Cerebellar nuclear complex (tissue), 1 donor: ENCODE results near the gene PSMA6.
"Not testable (repeated sequence)": the region's sequence is repeated elsewhere in the genome, so short reads cannot be mapped to it uniquely, and the experiment has no call there.

ENCODE experiments used
- DNase-seq, 2 experiments: peaks; one replicate each; lab custom pipeline; 2025; lab: John Stamatoyannopoulos, UW

Gene PSMA6

GRCh38 chr14:35292051-35292769 lies at the start of gene PSMA6:
Gene PSMA6 (plus strand): TSS chr14:35292382. CDS start chr14:35292477, 95 bp downstream.
- peak; percentile 96 to 99 for DNase-seq

GRCh38 chr14:35242599-35243311 lies 49.4 kb upstream of the PSMA6 start:
- no peak for DNase-seq

- DNase-seq = no peak
These were observed 48.2 kb upstream of the PSMA6 start for GRCh38 chr14:35243956-35244355.

DNA sequence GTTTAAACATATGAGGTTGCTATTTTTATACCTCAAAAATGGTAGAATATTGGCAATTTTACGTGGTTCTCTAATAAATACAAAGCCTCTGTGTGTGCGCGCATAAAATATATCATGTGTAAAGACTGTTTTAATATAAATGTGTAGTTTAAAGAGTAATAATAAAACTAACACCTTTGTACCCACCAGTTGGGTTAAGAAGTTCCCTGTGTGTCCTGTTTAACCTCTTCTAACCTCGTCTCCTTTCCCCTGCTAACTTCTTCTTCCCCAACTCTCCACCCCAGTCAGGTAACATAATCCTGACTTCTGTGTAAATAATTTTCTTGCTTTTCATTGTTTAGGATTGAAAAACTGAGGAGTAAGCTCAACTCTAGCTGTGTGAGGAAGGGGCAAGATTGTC lies 47.6 kb upstream of the PSMA6 start:
- DNase-seq = no peak

DNA sequence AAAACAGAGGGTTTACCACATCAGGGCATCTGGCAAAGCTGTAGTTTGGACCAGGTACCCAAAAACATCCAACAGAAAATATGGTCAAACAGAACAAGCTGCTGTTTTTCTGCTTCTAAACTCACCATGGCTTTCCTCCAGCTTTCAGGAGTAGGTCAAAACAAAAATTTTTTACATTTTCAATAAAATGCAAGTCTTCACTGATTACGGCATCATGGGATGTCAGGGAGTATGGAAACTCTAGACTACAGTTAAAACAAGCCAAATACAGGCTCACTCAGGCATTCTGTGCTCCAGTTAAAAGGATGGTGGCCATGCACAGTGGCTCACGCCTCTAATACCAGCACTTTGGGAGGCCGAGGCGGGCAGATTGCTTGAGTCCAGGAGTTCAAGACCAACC lies 47.1 kb upstream of the PSMA6 start:
- DNase-seq = no peak

GRCh38 chr14:35247777-35248475 lies 44.3 kb upstream of the PSMA6 start:
- DNase-seq = no peak

DNA sequence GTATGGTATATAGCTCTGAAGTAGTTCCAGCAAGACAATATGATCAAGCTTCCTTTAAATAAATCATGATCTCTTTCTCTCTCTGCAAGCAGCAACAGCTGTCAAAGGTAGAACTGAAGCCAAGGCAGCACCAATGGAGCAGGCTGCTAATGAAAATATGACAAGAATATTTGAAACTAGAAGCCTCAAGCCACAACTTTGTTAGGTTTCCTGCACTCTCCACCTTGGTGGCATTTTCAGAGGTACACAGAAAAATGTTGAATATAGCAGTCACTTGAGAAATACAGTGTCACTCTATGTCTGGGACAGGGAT lies 43.8 kb upstream of the PSMA6 start:
- no peak for DNase-seq

DNA sequence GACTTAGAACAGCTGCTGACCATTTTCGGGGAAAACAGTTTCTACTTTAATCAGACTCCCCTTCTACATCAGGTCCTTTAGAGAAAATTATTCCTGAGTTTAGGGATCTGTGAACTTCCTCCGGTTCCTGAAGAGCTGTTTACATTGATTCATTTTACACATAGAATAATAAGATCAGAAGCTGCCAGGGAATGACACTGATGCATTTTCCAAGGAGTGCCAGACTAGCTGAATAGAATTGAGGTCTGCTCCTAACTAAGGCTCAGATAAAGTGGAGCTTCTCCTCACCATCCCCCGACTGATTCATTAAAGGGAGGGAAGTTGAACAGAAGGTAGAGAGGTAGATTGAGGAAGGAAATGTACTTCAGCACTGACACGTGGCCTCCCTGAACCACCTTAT lies 41.9 kb upstream of the PSMA6 start:
- no peak for DNase-seq

DNA sequence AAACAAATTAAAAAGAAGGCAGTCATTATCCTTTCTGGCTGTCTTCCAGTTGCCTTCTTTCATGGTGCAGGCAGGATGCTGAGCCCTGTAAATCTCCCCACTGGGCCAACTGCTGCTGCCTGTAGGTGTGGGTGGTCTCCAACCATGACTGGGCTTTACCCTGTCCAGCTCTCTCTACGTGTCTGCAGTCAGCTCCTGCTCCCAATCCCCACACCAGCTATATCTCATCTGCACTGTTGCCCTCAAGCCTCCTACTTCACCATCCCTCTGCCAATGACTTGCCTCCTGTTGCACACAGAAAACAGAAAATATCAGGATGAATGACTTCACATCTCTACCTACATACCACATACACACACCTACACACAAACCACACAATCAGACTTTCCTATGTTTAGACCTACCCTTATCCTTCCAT lies 39.7 kb upstream of the PSMA6 start:
- DNase-seq = no peak

GRCh38 chr14:35253056-35253455 lies 39.1 kb upstream of the PSMA6 start:
- not testable (repeated sequence) for DNase-seq

DNA sequence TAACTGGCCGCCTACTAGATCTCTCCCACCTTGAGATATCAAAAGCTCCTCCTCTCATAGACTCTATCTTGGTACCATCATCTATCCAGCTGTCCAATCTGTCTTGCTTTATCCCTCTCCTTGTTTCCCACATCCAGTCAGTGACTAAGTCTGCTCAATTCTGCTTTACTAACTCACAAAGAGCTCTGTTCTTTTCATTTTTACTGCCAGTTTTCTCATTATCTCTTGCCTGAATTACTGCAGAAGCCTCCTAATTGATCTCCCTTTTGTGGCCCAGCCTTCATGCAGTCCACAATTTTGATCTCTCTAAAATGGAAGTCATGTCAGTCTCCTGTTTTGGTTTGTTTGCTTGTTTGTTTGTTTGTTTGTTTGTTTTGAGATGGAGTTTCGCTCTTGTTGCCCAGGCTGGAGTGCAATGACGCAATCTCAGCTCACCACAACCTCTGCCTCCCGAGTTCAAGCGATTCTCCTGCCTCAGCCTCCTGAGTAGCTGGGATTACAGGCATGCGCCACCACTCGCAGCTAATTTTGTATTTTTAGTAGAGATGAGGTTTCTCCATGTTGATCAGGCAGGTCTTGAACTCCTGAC lies 38.1 kb upstream of the PSMA6 start:
- DNase-seq = not testable (repeated sequence)

DNA sequence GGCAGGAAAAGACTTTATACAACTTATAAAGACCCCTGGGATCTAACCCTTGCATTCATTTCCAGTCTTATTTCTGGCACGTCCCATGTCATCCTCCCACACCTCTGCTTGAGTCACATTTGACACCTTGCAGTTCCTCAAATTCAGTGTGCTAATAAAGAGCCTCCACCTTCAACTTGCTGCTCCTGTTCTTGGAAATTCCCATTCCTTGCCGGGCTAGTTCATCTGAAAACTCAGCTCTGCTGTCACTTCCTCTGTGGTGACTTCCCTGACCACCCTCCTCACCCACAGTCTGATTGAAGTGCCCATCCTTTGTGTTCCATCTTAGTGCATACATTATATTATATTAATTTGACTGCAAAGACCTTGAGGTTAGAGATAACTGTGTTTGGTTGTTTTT lies 37.4 kb upstream of the PSMA6 start:
- DNase-seq = no peak

DNA sequence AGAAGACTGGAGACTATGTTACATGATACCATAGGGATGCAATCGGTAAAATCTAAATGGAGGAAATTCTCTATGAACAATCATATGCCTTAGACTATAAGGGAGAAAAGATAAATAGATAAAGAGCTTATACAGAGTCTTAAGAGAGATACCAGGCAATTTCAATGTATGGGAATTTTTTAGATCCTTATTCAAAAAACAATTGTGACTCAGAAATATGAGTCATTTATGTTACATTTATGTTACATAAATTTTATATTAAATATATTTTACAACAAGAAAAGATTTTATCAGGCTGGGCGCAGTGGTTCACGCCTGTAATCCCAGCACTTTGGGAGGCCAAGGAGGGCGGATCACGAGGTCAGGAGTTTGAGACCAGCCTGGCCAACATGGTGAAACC lies 36.5 kb upstream of the PSMA6 start:
- DNase-seq = no peak

GRCh38 chr14:35257809-35258208 lies 34.4 kb upstream of the PSMA6 start:
- DNase-seq = no peak

GRCh38 chr14:35258420-35258819 lies 33.8 kb upstream of the PSMA6 start:
- no peak for DNase-seq

DNA sequence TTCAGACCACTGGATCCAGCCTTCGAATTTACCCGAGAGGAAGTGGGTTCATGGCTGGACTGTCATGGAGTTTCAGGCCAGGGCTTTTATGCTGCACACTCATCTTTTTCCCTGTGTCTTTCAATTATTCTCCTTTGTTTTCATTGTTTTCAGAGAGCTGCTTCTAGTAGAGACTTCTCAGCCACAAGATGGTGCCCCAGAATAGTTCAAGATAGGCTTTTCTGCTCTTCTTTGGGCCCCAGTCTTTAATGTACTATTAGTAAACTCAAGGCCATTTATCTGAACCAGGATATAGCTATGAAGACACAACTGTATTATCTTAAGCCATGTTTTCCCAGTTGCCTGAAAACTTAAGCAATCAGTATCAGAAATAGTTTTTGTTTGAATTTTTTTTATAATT lies 30.4 kb upstream of the PSMA6 start:
- DNase-seq = no peak

- DNase-seq = no peak
These were observed 29.7 kb upstream of the PSMA6 start for GRCh38 chr14:35262436-35262835.

DNA sequence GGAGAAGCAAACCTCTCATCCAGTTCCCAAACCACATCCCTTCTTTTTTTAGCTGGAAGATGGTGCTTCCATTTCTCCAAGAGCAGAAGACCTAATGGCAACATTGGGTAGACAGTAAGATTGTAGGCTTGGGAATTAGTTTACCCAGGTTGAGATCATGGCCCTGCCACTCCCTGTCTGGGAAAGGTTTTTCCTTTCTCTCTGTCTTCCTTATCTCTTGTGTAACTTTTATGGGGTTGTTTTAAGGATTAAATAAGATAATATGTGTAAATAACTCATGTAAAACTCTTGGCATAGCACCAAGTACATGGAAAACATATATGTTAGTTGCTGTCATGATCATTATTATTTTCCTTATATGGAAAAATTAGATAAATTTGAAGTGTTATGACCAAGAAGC lies 23.2 kb upstream of the PSMA6 start:
- DNase-seq = no peak

DNA sequence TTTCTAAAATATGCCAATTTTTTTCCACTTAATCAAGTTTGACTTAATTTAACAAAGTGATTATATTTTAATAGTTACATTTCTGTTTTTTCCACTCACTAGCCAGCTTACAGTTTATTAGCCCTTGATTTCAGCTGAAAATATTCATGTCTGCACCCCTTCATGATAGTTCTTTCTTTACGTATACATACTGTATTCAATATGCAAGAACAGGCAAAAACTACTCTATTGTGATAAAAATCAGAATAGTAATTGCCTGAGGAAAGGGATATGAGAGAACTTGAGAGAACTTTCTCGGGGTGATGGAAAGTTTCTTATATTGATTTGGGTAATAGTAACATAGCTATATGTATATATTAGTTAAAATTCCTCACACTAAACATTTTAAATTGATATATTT lies 17.4 kb upstream of the PSMA6 start:
- DNase-seq = no peak

DNA sequence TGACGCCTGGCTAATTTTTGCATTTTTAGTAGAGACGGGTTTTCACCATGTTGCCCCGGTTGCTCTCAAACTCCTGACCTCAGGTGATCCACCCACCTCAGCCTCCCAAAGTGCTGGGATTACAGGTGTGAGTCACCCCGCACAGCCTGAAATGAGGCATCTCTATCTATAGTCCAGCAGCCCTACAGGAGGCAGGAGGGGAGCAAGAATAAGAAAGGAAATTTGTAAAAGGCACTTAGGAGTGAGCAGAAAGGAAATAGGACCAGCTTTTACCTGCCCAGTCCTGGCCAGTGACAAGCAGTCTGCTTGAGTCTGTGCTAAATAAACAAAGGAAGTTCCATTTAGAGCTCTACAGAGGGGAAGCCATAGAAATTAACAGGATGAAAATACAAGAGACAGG lies 15.0 kb upstream of the PSMA6 start:
- no peak for DNase-seq

GRCh38 chr14:35279369-35279768 lies 12.8 kb upstream of the PSMA6 start:
- DNase-seq = no peak

DNA sequence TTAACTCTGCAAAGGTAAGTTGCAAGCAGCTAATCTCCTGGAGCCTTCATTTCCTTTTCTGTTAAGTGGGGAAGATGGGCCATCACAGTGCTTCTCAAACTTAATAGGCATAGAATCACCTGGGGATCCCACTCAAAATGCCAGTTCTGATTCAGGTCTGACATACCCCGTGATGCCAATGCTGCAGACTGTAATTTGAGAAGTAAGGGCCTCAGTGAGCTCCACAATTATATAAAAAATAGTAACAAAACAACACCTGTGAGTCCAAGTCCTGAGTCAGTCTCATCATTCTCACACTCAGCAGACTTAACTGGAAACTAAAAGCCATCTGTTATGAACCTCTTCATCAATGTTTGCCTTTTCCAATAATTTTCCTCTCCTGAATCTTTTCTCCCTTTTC lies 10.8 kb upstream of the PSMA6 start:
- no peak for DNase-seq

DNA sequence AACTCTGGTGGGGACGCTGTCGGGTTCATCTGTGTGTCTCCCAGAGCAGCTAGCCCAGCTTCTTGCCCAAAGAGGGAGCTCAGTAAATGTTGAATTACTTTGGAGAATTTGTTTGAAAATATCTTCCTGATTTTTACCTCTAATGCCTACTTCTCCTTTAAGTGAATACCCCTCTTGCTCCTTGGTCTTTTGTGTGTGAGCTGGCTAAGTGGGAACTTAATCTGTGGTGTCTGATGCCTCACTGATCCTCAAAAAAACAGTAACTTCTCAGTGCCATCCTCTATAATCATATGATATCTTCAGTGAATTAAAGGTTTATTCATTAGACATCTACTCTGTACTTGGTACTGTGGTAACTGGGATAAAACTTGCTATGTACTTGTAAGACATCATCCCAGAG lies 7.7 kb upstream of the PSMA6 start:
- no peak for DNase-seq
